LNCAP (cell line): ENCODE results near the gene VWA3A.

Experiments used
- TF ChIP-seq, protein P1 (sequence below): fragments of 450-650 bp; IDR thresholded peaks from 2 replicates; pipeline ENCODE4 v1.5.1; 2017; ENCODE audit warnings: mild to moderate bottlenecking

The VWA3A gene

DNA sequence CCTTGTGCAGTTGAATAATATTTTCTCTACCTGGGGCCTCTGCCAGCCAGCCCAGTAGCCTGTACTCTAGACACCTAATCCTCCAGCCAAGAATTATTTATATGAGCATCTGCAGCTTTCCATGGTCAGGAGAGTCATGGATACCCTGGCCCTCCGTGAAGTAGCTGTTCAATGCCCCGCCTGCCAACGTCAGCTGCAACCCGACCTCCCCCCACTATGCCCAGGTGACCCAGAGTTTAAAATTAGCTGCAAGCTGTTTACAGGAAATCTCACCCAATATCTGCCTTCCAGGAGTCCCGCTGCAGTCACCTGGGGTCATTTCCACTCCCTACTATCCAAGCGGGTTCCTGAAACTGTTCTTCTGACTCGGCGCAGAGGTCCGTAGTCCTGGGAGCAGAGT is 82.3 kb downstream of the VWA3A start:
- TF ChIP-seq, protein P1, sequence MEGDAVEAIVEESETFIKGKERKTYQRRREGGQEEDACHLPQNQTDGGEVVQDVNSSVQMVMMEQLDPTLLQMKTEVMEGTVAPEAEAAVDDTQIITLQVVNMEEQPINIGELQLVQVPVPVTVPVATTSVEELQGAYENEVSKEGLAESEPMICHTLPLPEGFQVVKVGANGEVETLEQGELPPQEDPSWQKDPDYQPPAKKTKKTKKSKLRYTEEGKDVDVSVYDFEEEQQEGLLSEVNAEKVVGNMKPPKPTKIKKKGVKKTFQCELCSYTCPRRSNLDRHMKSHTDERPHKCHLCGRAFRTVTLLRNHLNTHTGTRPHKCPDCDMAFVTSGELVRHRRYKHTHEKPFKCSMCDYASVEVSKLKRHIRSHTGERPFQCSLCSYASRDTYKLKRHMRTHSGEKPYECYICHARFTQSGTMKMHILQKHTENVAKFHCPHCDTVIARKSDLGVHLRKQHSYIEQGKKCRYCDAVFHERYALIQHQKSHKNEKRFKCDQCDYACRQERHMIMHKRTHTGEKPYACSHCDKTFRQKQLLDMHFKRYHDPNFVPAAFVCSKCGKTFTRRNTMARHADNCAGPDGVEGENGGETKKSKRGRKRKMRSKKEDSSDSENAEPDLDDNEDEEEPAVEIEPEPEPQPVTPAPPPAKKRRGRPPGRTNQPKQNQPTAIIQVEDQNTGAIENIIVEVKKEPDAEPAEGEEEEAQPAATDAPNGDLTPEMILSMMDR: no peak

DNA sequence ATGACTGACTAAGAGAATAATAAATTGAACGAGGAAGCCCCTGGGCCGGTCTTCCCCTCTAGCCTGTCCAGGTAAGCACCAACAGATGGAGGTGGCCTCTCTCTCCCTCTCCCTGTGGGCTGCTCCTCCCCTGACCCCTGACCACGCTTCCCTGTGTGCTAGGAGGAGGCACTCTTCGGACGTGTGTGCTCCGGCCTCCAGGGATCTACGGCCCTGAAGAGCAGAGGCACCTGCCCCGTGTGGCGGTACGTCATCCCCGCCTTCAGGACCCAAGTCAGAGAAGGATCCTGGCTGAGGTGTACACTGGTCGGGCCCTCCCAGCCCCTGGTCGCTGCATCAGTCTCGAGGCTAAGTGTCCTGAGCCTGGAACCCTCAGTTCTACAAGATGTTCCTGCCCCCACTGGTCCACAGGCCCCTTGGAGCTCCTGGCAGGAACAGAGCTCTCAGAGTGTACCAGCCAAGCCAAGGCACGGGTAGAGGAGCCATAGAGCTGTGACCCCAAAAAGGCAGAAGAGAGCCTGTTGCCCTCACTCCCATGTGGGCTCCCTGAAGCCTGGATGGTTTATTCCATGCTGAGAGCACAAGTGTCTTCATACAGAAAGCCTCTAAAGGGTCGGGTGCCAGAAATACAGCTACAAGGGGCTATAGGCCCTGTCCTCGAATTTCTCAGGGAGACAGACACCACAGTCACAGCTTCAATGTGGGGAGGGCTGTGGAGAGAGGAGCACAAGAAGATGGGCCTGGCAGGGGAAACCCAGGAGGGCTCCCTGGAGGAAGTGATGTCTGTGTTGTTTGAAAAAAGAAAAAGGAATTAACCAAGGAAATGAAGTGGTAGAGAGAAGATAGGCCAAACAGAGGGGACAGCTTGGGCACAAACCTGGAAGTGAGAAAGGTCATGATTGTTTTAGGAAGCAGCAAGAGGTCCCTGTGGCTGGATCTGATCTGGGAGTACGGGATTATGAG is 85.9 kb downstream of the VWA3A start:
- TF ChIP-seq, protein P1: no peak

DNA sequence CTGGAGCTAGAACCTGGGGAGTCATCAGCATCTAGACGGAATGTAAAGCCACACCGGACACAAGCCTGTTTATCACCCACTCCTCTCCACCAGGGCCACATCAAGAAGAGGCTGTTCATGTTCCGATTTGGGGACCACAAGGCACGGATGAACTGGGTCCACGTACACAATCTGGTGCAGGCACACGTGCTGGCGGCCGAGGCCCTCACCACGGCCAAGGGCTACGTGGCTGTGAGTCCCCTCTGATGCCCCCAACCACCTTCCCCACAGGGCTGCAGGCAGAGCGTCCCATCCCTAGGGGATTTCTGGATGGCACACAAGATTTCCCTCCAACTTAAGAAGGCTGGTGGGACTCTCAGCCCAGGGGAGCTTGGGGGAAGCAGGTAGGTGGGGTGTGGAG is 89.1 kb downstream of the VWA3A start:
- TF ChIP-seq, protein P1: no peak

DNA sequence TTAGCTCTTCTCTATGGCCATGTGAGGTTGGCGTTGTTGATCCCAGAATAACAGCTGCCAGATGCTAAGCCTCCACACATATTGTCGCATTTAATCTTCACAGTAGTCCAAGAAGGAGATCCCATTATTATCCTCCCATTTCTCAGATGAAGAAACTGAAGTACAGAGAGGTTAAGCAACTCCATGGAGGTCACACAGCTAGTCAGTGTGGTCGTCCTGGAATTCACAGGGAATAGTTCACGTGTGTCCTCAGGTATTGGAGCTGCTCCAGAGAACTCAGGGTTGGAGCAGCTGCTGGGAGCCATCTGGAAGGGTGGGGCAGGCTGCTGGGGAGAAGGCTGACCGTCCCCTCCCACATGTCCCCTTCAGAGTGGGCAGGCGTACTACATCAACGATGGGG is 89.5 kb downstream of the VWA3A start:
- TF ChIP-seq, protein P1: no peak

DNA sequence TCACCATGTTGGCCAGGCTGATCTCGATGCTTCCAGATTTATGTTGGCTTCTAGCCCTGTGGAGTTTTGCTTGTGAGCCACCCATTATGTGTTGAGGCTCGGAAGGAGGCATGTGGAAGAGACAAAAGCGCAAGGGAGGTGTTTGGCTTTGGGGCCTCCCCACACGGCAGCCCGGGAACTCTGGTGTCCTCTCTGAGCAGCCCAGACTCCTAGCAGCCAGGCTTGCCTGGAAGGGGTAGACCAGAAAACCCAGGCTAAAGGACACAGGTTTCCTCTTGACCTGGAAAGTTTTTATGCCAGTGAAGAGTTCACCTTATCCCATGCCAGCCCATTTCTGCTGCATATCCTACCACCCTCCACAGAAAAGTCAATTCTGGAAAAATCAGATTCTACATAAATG is 91.0 kb downstream of the VWA3A start:
- TF ChIP-seq, protein P1: no peak

DNA sequence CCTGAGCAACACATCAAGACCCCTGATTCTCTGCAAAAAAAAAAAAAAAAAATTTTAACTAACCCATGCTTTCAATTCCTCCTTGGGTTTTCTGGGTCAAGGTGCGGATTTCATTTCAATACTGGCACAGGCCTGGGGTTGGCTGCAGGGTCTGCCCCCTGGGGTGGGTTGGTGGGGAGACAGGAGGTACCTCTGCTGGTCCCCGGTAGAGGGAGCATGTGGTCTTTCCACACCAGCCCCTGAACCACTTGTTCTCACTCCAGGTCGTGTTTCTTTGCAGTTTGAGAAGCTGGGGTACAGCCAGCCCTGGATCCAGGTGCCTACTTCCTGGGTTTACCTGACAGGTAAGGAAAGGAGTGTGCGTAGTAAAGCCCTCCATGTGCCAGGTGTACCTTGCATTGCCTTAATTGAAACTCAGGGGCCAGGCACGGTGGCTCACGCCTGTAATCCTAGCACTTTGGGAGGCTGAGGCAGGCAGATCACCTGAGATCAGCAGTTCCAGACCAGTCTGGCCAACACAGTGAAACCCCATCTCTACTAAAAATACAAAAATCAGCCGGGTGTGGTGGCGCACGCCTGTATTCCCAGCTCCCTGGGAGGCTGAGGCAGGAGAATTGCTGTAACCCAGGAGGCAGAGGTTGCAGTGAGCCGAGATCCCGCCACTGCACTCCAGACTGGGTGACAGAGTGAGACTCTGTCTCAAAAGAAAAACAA is 91.7 kb downstream of the VWA3A start:
- TF ChIP-seq, protein P1: peak; percentile 19; the same call in 1 of the 2 replicates

DNA sequence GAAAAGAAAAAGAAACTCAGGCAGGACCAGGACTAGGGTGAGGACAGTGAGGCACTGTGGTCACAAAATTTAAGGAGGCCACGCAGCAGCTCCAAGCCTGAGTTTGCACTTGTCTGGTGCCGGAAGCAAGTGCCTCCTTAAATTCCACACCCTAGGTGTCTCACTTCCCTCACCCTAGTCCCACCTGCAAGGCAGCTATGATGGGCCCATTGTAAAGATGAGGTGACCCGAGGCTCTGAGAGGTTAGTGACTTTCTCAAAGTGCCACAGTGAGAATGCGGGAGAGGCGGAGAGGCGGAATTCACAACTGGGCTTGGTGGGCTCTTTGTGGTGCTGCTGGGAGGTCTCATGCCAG is 92.3 kb downstream of the VWA3A start:
- TF ChIP-seq, protein P1: no peak
